BJ (cell line): ENCODE data around the gene LIX1. TPM values are rescaled to one million over a fixed set of nuclear protein-coding genes. Genes with fewer than 3 reads are reported as not detected.
"Not testable (repeated sequence)": the region's sequence is repeated elsewhere in the genome, so short reads cannot be mapped to it uniquely, and the experiment has no call there.

Experiments
- CTCF ChIA-PET: fragments of 350-600 bp; formaldehyde crosslinking; extraction: SDS; loops from one replicate; lab custom pipeline; 2021; ENCODE audit warnings: antibody characterized with exemption, inconsistent platforms; lab: Yijun Ruan, JAX
- POLR2A ChIA-PET: fragments of 300-600 bp; sonication (Branson Sonifier 250); formaldehyde crosslinking; extraction: SDS; loops from one replicate; lab custom pipeline; 2021; ENCODE audit warnings: antibody characterized with exemption; lab: Charles Lee
- DNase-seq: peaks from one replicate; pipeline ENCODE4 v3.0.0-alpha.2; 2011; ENCODE audit warnings: low read depth
- H3K27me3 ChIP-seq: 2 replicates; pipeline ENCODE4 v1.6.0; 2011; ENCODE audit warnings: low read length; ENCODE audit not compliant: control insufficient read depth, insufficient read depth
- H3K36me3 ChIP-seq: 2 replicates; pipeline ENCODE4 v1.5.1; 2011; ENCODE audit warnings: low read length; ENCODE audit not compliant: control insufficient read depth, insufficient read depth
- H3K4me3 ChIP-seq: 2 replicates; pipeline ENCODE4 v1.5.1; 2011; ENCODE audit warnings: low read depth, mild to moderate bottlenecking, control low read depth, low read length
- polyA plus RNA-seq: library from polyadenylated mRNA; depleted of rRNA; stranded (reverse); fragments of >200 nt; gene quantifications from 2 replicates; pipeline ENCODE4 v1.2.3, GENCODE V29; 2011
- TF ChIP-seq, protein P1 (sequence below): IDR thresholded peaks from 2 replicates; pipeline ENCODE4 v1.5.1; 2011; ENCODE audit warnings: low read depth, mild to moderate bottlenecking, control low read depth, inconsistent platforms, low read length, moderate library complexity; ENCODE audit not compliant: insufficient read depth

Gene LIX1
- polyA plus RNA-seq, 1 experiment, result not detected

DNA sequence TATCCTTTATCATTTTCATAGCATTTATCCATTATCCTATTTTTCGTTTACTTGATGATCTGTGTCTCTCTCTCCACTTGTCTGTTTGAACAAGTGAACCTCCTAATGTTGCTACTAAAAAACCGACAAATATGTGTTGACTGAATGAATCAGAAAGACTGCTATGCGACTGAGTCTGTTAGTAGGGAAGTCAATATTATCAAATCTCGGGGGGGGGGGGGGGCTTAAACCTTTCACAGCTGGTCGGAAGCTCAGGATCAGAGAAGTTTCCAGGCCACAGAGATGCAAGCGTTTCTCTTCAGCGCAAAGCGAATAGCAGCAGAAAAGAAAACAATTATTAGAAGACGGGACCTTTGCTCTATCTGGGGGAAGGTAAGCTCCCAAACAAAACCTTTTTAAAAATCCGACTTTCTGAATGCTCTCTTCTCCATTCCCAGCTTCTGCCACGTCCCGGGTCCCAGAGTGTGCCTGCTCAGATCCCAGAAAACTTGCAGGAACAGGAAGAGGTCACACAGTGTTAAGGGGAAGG, 40.2 kb upstream of the LIX1 start:
- ChIA-PET CTCF (interaction anchor here (1.0 to 1.7 kb wide), 3 partner anchors 16 to 1587 kb away, joined by 3 to 4 read pairs (median 3); no protein-coding TSS in a partner anchor), POLR2A (interaction anchor here (0.6 to 0.7 kb wide), 2 partner anchors 1170 to 1615 kb away, joined by 3 read pairs; no protein-coding TSS in a partner anchor)
- TF ChIP-seq, protein P1, sequence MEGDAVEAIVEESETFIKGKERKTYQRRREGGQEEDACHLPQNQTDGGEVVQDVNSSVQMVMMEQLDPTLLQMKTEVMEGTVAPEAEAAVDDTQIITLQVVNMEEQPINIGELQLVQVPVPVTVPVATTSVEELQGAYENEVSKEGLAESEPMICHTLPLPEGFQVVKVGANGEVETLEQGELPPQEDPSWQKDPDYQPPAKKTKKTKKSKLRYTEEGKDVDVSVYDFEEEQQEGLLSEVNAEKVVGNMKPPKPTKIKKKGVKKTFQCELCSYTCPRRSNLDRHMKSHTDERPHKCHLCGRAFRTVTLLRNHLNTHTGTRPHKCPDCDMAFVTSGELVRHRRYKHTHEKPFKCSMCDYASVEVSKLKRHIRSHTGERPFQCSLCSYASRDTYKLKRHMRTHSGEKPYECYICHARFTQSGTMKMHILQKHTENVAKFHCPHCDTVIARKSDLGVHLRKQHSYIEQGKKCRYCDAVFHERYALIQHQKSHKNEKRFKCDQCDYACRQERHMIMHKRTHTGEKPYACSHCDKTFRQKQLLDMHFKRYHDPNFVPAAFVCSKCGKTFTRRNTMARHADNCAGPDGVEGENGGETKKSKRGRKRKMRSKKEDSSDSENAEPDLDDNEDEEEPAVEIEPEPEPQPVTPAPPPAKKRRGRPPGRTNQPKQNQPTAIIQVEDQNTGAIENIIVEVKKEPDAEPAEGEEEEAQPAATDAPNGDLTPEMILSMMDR, result no peak
- Histone ChIP-seq H3K36me3 (peaks cover 2% of the 10 kb centered on the region; the same call in 1 of the 2 replicates), H3K4me3 (peak overlapping the region; percentile 77), H3K27me3 (no peaks in the 10 kb centered on the region)
- peak; percentile 8 for DNase-seq

DNA sequence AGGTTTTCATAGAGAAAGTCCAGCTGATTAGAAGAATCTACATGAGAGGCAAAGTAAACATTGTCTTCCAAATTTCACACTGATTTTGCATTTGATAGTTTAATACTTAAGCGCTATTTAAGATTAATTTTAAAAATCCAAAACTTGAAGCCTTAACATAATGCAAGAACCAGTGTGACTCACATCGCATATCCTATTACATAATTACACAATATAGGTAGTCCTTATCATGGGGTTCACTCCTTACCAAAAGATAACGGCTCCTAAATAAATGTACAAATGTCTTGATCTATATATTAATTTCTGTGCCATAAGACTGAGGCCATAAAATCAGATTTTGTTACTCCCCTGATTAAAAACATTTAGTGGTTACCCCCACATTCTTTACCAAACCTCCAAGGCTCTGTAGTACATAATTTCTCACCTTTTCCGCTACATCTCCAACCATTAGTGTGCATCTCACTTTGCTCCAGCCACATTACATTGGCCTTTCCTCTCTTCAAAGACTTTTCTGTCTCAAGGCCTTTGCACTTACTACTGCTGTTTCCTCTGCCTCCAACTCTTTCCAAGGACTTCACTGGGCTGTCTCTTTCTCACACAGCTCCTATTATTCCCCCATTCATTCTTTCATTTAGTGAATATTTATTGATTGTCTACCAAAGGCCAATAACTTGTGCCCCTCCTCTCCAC, 39.6 kb upstream of the LIX1 start:
- POLR2A ChIA-PET, result no interaction called here
- no peak for DNase-seq
- Histone ChIP-seq H3K27me3 (no peaks in the 10 kb centered on the region), H3K36me3 (peaks cover 2% of the 10 kb centered on the region; the same call in 1 of the 2 replicates), H3K4me3 (peak overlapping the region; percentile 77)
- CTCF ChIA-PET, result interaction anchor here (0.6 to 1.7 kb wide), 4 partner anchors 21 to 1587 kb away, joined by 3 to 4 read pairs (median 3); no protein-coding TSS in a partner anchor
- TF ChIP-seq, protein P1, result no peak

DNA sequence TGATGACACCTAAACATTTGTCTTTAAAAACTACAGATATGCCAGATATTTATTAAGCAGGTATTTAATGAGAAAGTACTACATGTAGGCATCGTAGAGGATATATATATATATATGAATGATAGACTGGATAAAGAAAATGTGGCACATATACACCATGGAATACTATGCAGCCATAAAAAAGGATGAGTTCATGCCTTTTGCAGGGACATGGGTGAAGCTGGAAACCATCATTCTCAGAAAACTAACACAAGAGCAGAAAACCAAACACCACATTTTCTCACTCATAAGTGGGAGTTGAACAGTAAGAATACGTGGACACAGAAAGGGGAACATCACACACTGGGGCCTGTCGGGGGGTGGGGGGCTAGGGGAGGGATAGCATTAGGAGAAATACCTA, 37.0 kb upstream of the LIX1 start:
- CTCF ChIA-PET, H3K27me3 ChIP-seq, DNase-seq, H3K36me3 ChIP-seq, H3K4me3 ChIP-seq, POLR2A ChIA-PET: not testable (repeated sequence)

DNA sequence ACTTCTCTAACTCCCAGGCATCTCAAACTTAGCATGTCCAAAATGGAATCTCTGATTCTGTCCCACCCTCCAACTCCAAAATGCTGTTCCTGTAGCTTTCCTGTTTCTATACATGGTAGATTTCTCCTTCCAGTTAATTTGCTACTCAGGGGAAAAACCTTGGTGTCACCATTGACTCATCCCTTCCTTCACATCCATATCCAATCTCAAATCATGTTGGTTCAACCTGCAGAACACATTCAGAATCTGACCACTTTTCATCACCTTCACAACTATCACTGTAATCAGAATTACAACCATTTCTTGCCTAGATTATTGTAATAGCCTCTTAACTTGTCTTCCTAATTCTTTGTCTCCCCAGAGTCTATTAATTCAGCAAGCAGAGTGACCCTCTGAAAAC, 29.8 kb upstream of the LIX1 start:
- no peaks in the 10 kb centered on the region for H3K27me3 ChIP-seq
- DNase-seq, result no peak
- TF ChIP-seq, protein P1, result no peak
- CTCF ChIA-PET, result no interaction called here
- H3K4me3 ChIP-seq, result no peak overlapping the region
- peaks cover 10% of the 10 kb centered on the region for H3K36me3 ChIP-seq
- POLR2A ChIA-PET, result no interaction called here

DNA sequence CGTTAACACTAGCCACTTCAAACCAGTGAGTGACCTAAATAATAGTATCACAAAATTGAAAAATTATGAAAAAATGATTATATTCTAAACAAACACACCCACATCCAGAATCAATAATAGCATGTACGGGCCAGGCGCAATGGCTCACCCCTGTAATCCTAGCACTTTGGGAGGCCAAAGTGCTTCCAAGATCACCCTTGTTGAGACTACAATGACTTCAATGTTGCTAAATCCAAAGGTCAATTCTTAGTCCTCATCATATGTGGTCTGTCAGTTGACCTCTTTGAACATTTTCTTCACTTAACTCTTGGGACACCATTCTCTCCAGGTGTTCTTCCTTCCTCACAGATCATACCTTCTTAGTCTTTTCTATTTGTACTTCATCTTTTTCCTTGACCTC, 29.3 kb upstream of the LIX1 start:
- Histone ChIP-seq H3K4me3 (no peak overlapping the region), H3K36me3 (peaks cover 8% of the 10 kb centered on the region), H3K27me3 (no peaks in the 10 kb centered on the region)
- TF ChIP-seq, protein P1, result no peak
- no peak for DNase-seq
- ChIA-PET POLR2A (no interaction called here), CTCF (interaction anchor here (1.6 kb wide), 1 partner anchor 10 kb away, joined by 7 read pairs; no protein-coding TSS in a partner anchor)
